GM12878 (cell line): ENCODE measurements around the gene DPF3. TPM values are rescaled to one million over a fixed set of nuclear protein-coding genes. Genes with fewer than 3 reads are reported as not detected.

ENCODE experiments used
- ATAC-seq: fragments of 200-7000 bp; cut with Tn5 transposase; 3 replicates; pipeline ENCODE4 v1.9.1; 2020; ENCODE audit warnings: mild to moderate bottlenecking, moderate library complexity
- BruUV-seq: library from RNA; stranded (reverse); fragments of 400-500 nt; replicated peaks from 2 replicates; lab custom pipeline; 2021; lab: Mats Ljungman, UMichigan
- CTCF ChIA-PET: fragments of 300-600 bp; sonication (Branson Sonifier 250); formaldehyde crosslinking; extraction: SDS; loops from one replicate; lab custom pipeline; 2021; ENCODE audit warnings: inconsistent platforms; lab: Yijun Ruan, JAX
- POLR2A ChIA-PET: fragments of 350-600 bp; formaldehyde crosslinking; extraction: SDS; loops from one replicate; lab custom pipeline; 2021; ENCODE audit warnings: inconsistent platforms; lab: Charles Lee
- RAD21 ChIA-PET: fragments of 300-600 bp; sonication (Branson Sonifier 250); formaldehyde crosslinking; loops from one replicate; lab custom pipeline; 2023; ENCODE audit warnings: antibody characterized with exemption; ENCODE audit not compliant: unreplicated experiment; lab: Charles Lee
- SMC1A ChIA-PET: fragments of 300-600 bp; sonication (Branson Sonifier 250); formaldehyde crosslinking; loops from one replicate; lab custom pipeline; 2023; ENCODE audit not compliant: unreplicated experiment, uncharacterized antibody; lab: Charles Lee
- DNase-seq: peaks from one replicate; pipeline ENCODE4 v3.0.0-alpha.2; 2011; ENCODE audit warnings: low read depth, low spot score
- FAIRE-seq: peaks from 3 replicates; lab custom pipeline; 2011; peaks lifted over from hg19 to GRCh38; lab: Jason Lieb, UNC
- H2AFZ ChIP-seq: 2 replicates; pipeline ENCODE4 v1.6.0; 2011; ENCODE audit warnings: low read depth, low read length, control low read depth; ENCODE audit not compliant: control insufficient read depth
- H3K27ac ChIP-seq: 2 replicates; pipeline ENCODE4 v1.5.1; 2011; ENCODE audit warnings: control low read depth; ENCODE audit not compliant: control insufficient read depth, insufficient read depth
- H3K27me3 ChIP-seq, 2 experiments: replicated peaks in 1 of 2; 2 replicates each; pipeline versions ENCODE4 v1.6.0 to v1.6.1; 2011; ENCODE audit warnings: low read length in 1 of 2; ENCODE audit not compliant: control insufficient read depth in 2 of 2, insufficient read depth in 2 of 2
- H3K36me3 ChIP-seq, 2 experiments: 2 replicates each; pipeline ENCODE4 v1.5.1; 2011; ENCODE audit warnings: low read length in 1 of 2; ENCODE audit not compliant: control insufficient read depth in 2 of 2, insufficient read depth in 2 of 2
- H3K4me1 ChIP-seq: 2 replicates; pipeline ENCODE4 v1.6.1; 2011; ENCODE audit warnings: mild to moderate bottlenecking, low read length, moderate library complexity, mixed read lengths; ENCODE audit not compliant: control insufficient read depth, insufficient read depth
- H3K4me2 ChIP-seq: 2 replicates; pipeline ENCODE4 v1.6.0; 2011; ENCODE audit warnings: control low read depth; ENCODE audit not compliant: control insufficient read depth, insufficient read depth
- H3K4me3 ChIP-seq: fragments of 200-600 bp; sonication (generic); 2 replicates; pipeline ENCODE4 v1.5.1; 2016
- H3K79me2 ChIP-seq: 2 replicates; pipeline ENCODE4 v1.6.0; 2011; ENCODE audit warnings: low read length; ENCODE audit not compliant: control insufficient read depth, insufficient read depth
- H3K9ac ChIP-seq: 2 replicates; pipeline ENCODE4 v1.8.0; 2011; ENCODE audit warnings: low read length, control low read depth, mixed read lengths; ENCODE audit not compliant: control insufficient read depth, insufficient read depth
- H3K9me3 ChIP-seq: replicated peaks from 3 replicates; pipeline ENCODE4 v1.5.1; 2011; ENCODE audit warnings: mild to moderate bottlenecking, low read length; ENCODE audit not compliant: control insufficient read depth, insufficient read depth
- H4K20me1 ChIP-seq: 2 replicates; pipeline ENCODE4 v1.6.0; 2011; ENCODE audit not compliant: control insufficient read depth, insufficient read depth
- SREBF1 ChIP-seq: IDR thresholded peaks from 2 replicates; pipeline ENCODE4 v1.6.1; 2012; ENCODE audit warnings: mild to moderate bottlenecking, low read length
- SREBF2 ChIP-seq: IDR thresholded peaks from 2 replicates; pipeline ENCODE4 v1.6.1; 2012; ENCODE audit warnings: mild to moderate bottlenecking, low read length
- TARDBP ChIP-seq: IDR thresholded peaks from 2 replicates; pipeline ENCODE4 v1.6.1; 2016; ENCODE audit warnings: borderline replicate concordance
- TCF3 ChIP-seq: IDR thresholded peaks from 2 replicates; pipeline ENCODE4 v1.6.1; 2012; ENCODE audit warnings: low read depth, mild to moderate bottlenecking, low read length, borderline replicate concordance; ENCODE audit not compliant: insufficient read depth
- WGBS: methylation state at CpG from one replicate; pipeline ENCODE4 v1.1.6; 2016; ENCODE audit warnings: low lambda C conversion rate; ENCODE audit not compliant: insufficient replicate concordance, insufficient coverage; ENCODE audit errors: missing lambda C conversion rate; 5-methylcytosine and 5-hydroxymethylcytosine counted together
- in situ Hi-C: fragments of 300-500 bp; cut with MboI; formaldehyde crosslinking; loops from 9 replicates; pipeline ENCODE4 v1.14.3; 2018; ENCODE audit warnings: mixed read lengths
- intact Hi-C: fragments of 100-400 bp; cut with micrococcal nuclease; formaldehyde crosslinking; loops from one replicate; pipeline ENCODE4 v1.14.2; 2022; ENCODE audit not compliant: unreplicated experiment
- polyA plus RNA-seq, 11 experiments: library from polyadenylated mRNA; depleted of rRNA in 4 of 11; unstranded in 6 of 11; stranded (reverse) in 5 of 11; fragments of >200 nt; fragmentation: Nextera tagmentation in 4 of 11; fragmentation: Illumina TruSeq in 1 of 11; extraction: Ambion mirVana in 4 of 11; extraction: Trizol in 1 of 11; gene quantifications; 1 replicate in 1 of 11; 2 replicates in 10 of 11; pipeline versions ENCODE4 v1.2.1 to v1.2.3, GENCODE V29; 2011 to 2016; ENCODE audit warnings: inconsistent platforms in 2 of 11, missing spikeins in 2 of 11, low read depth in 1 of 11
- total RNA-seq, 4 experiments: library from RNA; depleted of rRNA in 3 of 4; stranded (reverse); fragments of >200 nt in 3 of 4; fragmentation: Illumina TruSeq in 1 of 4; extraction: Trizol in 1 of 4; gene quantifications; 2 replicates each; pipeline versions ENCODE4 v1.2.1 to v1.2.3, GENCODE V29; 2013 to 2021
- TF ChIP-seq, protein P1 (sequence below): fragments of 450-650 bp; IDR thresholded peaks from 2 replicates; pipeline ENCODE4 v1.6.1; 2017; ENCODE audit warnings: mild to moderate bottlenecking

The DPF3 gene
- total and polyA plus RNA-seq, 10 of the 15 experiments (the other 5 are each of a cell fraction or from before 2014, with no cell fraction given), result 0.69 to 8.0 (median 2.2) TPM

DNA sequence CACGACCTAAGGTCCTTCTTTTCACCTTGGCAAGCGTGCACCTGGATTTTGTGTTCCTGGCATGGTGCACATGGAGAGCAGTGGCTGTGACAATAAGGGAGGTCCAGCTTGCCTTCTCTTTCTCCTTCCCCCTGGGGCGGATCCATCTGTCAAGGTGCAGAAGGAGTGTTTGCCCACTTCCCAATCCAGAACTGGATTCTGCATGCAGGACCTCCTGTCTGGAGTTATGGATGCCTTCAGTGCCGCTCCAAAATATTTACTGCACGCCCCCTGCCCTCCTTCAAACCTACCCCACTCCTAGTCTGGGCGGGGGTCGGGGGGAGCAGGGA lies 192.7 kb downstream of the DPF3 start:
- Histone ChIP-seq H3K9ac (no peak overlapping the region), H3K4me3 (no peak overlapping the region), H4K20me1 (no peaks in the 10 kb centered on the region), H2AFZ (no peak overlapping the region), H3K9me3 (no peaks in the 10 kb centered on the region), H3K4me1 (peaks cover 4% of the 10 kb centered on the region; the same call in 1 of the 2 replicates), H3K27ac (no peak overlapping the region), H3K79me2 (no peaks in the 10 kb centered on the region), H3K36me3 (no peaks in the 10 kb centered on the region), H3K27me3 (no peaks in the 10 kb centered on the region), H3K4me2 (no peak overlapping the region)
- WGBS, result 52% methylated on average over 7 of the region's 7 CpGs
- FAIRE-seq (no peak), DNase-seq (no peak), ATAC-seq (no peak)
- intact Hi-C loops (no loop called here), in situ Hi-C loops (no loop called here)
- RAD21 ChIA-PET, result no interaction called here
- SMC1A ChIA-PET, result interaction anchor here (2.4 kb wide), 1 partner anchor 24 kb away, joined by 7 read pairs; no protein-coding TSS in a partner anchor
- CTCF ChIA-PET, result interaction anchor here (1.3 kb wide), 1 partner anchor 15 kb away, joined by 3 read pairs; no protein-coding TSS in a partner anchor
- POLR2A ChIA-PET, result no interaction called here
- TF ChIP-seq, protein P1, sequence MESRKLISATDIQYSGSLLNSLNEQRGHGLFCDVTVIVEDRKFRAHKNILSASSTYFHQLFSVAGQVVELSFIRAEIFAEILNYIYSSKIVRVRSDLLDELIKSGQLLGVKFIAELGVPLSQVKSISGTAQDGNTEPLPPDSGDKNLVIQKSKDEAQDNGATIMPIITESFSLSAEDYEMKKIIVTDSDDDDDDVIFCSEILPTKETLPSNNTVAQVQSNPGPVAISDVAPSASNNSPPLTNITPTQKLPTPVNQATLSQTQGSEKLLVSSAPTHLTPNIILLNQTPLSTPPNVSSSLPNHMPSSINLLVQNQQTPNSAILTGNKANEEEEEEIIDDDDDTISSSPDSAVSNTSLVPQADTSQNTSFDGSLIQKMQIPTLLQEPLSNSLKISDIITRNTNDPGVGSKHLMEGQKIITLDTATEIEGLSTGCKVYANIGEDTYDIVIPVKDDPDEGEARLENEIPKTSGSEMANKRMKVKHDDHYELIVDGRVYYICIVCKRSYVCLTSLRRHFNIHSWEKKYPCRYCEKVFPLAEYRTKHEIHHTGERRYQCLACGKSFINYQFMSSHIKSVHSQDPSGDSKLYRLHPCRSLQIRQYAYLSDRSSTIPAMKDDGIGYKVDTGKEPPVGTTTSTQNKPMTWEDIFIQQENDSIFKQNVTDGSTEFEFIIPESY, result no peak
- TF ChIP-seq TCF3, result no peak
- no peak for TF ChIP-seq SREBF1
- no peak for TF ChIP-seq SREBF2
- no peak for TF ChIP-seq TARDBP
- BruUV-seq, result no TSS peak
